GM21619 (cell line): ENCODE data around the gene HOXA11.

Source experiments
- ATAC-seq: cut with Tn5 transposase; IDR thresholded peaks from one replicate; pipeline ENCODE4 v1.9.1; 2021; ENCODE audit not compliant: unreplicated experiment

Gene HOXA11

DNA sequence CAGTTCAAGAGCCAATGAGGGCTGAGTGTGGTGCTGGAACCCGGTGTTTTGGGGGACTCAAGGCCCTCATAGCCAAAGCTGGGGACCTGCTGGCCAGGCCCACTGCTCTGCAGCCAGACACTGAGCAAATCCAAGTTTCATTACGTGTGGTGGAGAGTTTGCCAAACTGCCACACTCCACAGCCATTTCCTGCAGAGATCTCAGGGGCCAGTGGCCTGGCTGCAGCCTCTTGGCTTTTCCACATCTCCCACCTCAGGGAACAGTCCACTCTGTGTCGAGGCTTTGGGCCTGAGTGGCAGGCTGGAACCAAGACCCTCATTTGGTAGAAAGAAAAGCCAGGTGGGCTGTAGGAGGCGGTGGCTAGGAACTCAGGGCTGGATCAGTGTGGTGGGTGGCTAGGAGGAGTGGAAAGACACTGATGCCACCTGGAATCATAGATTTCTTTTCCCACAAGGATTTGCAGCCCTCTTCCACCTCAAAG, 3.2 kb downstream of the HOXA11 start:
- no peak for ATAC-seq

DNA sequence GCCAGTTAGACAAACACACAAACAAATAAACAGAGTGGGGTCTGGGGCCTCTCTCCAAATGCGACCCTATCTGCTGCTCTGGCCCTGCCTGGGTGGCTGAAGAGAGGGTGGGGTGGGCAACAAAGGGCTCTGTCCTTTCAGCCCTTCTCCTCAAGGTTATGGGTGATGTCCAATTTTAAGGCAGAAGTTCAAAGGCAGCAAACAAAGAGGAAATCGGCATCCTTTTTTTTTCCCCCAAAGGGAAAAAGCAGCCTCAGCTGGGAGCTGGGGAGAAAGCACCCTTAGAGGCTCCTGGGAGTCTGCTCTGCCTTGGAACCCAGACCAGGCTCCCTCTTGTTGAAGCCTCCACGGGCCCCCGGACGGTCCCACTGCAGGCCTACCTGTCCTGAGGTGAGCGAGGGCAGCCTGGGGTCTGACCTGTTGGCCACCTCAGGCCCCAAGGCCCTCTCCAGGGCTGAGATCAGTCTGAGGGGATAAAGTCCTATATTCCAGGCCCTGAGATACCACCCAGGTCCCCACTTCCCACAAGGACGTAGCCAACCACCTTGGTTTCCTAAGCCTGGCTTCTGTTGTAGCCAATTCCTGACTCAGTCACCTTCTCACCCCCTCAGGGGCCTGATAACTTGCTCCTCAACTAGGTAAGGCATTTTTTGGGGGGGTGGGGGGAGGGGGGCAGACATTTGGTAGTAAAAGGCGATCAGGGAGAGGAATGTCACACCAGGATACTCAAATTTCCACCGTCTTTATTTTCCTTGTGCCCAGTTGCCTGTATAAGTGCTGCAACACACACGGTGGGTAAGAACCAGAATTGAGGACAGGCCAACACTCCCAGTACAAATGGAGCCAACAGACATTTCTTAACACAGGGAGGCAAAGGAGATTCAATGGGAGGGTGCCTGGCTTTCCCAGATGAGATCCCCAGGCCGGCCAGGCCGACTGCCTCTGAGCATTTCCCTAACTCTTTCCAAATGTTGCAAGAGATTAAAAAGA, 4.3 kb downstream of the HOXA11 start:
- no peak for ATAC-seq

DNA sequence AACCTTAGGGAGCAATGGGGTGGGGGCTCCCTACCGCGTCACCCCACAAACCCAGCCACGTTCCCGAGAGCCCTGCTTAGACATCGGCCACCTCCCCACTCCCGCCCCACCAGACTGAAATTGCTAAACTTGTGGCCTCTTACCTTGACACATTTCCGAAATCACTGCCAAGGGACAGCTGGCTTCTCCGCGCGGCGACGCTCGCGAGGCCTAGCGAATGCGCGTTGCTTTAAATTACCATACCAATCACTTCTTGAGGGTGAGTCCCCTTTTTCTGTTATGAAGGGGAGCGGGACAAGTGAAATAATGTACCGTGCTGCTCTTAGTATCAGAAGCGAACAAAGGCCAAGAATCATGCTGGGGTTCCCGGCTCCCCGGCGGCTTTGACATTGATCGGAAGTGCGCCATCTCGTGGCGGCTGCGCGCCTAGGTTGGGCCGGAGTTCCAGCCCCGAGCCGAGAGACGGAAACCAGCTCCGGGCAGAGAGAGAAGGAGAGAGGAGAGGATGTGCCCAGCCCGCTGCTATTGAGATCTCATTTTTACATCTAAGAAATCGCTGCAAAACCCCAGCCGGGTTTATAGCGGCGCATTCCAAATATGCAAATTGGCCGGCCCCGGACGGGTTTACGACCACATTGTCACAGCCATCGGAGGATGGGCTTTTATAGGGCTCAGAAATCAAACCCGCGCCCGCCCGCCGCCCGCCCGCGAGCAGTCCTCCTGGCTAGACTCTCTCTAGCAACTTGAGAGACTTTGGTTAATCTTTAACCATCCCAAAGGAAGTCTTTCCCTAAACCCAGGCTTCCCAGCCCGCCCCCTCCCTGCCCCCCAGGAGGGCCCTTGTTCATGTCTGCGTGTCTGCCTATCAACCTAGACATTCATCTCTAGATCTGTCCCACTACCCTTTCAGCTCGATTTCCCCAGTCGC, 5.3 kb downstream of the HOXA11 start:
- ATAC-seq, result no peak

DNA sequence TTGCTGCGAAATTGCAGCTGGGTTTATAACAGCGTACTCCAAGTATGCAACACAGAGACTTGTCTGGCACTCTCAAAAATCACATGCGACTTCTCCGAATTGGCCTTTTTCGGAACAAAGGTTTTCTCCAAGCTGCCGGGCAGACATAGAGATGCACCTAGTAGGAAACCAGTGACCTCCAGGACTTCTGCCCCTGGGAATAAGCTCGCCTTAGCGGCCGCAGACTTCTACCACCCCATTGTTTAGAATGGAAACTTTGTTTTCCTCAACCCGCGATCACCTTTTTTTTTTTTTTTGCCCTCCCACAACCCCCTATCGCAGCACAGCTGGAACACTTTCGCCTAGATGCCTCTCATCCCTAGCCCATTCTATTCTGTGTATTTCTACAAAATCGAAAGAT, 6.0 kb downstream of the HOXA11 start:
- no peak for ATAC-seq

DNA sequence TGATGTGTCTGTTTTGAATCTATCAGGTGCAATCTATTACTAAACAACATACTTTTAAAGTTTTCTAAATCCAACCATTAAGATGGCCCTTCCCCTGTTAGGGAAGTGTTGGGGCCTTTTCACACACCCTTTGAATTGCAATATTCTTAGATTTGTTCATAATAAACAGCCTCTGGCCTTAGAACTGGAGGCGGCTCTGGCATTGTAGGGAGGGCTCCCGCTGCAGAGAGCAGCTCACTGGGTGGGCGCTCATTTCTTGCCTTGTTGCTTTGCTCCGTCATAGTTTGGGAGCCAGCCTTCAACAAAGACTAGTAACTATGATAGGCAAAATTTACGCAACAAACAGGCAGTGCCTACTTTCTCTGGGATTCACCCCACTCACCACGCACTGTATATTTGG, 6.7 kb downstream of the HOXA11 start:
- no peak for ATAC-seq

DNA sequence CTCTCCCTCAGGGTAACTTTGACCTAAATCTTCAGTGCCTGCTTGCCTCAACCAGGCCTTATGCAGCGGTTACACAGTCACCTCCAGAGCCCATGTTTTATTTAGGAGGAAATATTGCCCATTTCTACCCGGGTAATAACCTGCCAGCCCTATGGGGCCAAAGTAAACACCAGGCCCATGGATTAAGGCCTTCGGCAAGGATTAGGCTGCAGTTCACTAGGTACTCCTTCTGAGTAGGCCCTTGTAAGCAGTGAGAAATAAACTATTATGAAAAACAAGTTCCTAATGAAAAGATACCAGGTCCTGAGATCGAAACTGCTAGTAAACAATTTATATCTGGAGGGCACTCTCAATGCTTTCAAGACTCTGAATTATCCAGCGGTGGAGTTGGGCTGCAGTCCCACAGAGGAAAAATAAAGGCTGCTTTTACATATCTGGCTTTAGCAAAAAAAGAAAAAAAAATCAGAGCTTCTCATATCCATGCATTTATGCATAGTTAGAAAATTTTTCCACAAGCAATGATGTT, 7.2 kb downstream of the HOXA11 start:
- ATAC-seq, result no peak

DNA sequence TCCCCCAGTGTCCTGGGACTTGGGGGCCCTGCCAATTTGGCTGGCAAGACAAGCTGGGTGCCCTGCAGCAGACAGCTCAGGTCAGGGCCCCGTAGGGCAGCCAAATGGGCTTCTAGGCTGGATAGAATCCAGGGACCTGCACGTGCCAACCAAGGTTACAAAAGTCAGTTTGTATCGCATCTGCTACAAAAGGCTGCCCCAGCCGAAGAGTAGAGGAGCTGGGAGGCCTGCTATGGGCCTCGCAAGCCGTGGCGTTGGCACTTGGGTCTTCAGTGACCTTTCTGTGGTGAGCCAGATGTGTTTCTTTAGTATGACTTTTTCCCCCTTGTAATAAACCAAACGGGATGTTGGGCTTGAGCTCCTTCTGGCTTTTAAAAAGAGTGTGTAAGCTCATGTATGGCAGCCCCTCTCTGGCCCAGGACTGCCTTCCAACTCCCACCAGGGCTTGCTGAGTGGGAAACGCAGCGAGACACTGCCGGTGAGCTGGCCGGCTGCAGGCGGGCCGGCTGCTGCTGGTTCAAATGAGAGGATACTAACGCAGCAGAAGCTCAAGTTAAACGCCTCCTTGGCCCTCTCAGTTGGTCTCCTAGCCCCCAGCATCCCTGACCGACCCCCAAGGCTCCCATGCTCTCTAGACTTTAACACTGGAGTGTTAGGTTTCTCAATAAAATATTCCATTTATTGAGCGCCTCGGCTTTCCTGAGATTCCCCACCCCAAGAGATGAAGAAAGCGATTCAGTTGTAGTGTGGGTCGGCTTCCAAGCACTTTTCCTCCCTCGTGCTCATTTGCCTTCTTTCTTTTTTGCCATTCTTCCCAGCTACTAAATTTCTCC, 7.9 kb downstream of the HOXA11 start:
- no peak for ATAC-seq

DNA sequence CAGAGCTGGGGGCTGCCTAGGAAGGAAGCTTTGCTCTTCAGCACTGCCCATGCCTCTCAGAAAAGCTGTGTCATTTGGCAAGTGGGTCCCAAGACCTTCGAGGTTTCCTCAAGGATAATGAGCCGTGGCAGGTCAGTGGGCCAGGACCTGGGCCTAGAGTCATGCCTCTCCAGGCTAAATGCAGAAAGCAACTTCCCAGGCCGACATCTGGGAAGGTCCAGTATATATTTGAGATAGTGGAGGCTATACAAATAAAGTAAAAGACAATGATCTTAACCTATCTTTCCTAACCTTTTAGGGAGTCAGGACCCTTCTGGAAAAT, 8.5 kb downstream of the HOXA11 start:
- no peak for ATAC-seq

DNA sequence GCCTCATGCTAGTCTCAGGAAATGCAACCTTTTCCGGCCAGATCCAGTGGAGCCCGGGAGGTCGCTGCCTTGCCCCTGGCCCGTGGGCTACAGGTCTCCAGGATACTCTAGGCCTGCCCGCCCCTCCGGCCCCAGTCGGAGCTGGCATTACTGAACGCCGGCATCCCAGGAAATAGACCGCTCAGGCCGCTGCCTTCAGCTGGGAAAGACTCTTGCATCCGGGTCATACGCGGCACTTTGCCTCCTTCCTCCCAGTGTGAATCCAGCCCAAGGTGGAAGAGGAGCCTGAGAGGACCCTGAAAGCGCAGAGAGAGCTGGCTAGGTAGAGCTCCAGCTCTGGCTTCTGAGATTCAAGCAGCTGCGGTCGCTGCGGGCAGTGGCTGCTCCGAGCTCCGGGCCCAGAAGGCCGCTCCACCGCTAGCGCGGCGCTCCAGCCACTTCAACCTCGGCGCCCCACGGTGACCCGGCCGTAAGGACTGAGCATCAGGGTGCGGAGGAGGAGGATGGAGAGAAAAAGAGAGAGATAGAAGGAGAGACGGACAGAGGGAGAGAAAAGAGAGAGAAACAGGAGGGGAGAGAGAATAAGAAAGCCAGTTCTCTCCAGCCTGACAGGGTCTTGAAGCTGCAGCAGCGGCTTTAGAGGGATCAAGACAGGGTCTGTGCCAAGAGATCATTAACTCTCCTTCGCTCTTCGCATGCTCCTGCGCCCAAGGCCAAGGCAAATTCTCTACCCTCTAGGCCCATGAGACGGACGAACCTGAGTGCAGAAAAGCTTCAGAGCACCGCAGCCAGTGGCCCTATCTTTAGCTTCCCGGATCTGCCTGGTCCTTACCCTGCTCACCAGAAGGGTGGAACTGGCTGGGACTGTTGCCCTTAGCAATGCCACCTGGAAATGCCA, 9.2 kb downstream of the HOXA11 start:
- ATAC-seq, result no peak

DNA sequence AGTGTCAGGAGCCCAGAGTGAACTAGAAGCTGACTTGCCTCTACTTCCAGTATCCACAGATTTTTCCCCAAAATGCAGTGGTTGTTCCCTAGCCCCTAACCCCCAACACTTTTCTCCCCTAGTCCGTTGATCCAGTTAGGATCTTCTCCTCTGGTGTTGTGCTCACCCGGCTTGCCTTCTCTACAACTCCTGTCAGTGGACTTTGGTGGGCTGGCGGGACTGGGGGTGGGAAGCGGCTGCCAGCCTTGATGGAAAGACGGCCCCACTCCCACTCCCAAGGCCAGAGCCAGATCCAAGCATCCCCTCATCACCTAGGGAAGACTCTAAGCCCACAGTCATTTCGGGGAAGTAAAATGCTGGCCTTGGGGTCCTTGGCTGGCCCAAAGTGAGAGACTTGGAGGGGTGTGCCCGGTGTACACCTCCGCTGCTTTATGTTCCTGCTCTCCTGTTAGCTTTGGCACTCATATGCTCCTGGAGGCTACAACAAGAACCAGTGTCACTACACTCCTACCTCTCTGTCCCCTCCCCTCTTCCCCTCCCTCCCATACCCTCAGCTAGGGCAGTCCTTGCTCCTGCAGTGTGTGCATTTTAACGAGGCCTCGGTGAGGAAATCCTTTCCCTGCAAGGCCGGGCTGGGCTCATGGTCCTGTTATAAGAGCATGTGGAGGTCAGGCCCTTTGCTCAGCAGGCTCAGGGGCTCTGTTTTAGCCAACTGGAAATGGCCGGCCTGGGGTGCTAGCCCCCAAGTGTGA, 10.0 kb downstream of the HOXA11 start:
- no peak for ATAC-seq

DNA sequence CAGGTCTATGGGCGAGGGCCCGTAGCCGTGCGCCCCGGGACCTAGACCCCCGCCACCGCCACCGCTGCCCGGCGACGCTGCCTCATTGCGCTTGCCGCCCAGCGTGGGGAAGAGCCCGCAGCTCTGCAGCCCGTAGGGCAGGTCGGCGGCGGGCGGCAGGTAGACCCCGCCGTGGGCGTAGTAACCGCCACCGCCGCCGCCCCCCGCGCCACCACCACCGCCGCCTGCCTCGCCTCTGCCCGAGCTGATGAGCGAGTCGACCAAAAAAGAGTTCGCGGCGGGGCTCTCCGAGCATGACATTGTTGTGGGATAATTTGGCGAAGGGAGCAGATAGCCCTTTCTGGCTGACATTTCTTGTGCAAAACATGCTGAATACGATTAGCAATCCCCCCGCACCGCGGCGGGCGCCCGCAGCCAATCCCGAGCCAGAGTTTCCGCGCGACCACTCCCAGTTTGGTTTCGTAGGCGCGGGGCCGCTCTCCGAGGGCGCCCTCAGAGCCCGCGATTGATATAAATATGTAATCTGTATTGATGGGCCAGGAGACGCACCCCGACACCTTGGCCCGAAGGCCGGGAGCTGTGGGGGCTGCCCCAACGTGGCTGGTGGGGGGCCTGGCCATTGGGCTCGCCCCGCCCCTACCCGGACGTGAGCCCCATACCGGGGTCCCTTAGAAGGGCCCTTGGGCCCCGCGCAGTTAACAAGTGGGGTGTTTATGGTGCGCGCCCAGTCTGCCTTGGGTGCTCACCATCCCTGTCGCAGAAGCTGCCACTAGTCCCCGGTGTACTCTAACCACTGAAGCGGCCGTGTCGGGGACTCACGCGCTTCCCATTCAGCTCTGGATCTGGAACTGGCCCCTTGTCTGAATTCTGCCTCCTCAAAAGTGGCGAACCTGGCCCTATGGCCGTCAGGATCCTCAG, 10.8 kb downstream of the HOXA11 start, which contains the start of gene HOXA10:
Gene HOXA10, minus strand, starts transcription at position 365 of the 918 bp plus-strand sequence. Its CDS starts 14 bp downstream, at position 351.
- no peak for ATAC-seq

DNA sequence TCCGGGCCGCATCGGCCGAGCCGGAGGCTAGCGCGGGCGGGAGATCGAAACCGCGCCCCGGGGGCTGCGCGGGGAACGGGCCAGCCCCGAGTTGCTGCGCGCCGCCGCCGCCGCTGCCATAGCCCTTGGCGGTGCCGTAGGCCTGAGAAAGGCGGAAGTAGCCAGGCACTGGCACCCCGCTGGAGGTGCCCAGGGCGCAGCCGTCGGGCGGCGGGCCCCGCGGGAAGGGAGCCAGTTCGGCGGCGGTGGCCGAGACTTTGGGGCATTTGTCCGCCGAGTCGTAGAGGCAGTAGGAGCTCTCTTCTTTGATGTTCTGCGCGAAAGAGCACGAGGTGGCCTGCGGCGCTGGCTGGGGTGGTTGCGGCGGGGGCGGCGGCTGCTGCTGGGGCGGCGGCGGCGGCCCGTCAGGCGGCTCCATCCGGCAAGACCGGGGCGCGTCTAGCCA, 11.5 kb downstream of the HOXA11 start:
- no peak for ATAC-seq

DNA sequence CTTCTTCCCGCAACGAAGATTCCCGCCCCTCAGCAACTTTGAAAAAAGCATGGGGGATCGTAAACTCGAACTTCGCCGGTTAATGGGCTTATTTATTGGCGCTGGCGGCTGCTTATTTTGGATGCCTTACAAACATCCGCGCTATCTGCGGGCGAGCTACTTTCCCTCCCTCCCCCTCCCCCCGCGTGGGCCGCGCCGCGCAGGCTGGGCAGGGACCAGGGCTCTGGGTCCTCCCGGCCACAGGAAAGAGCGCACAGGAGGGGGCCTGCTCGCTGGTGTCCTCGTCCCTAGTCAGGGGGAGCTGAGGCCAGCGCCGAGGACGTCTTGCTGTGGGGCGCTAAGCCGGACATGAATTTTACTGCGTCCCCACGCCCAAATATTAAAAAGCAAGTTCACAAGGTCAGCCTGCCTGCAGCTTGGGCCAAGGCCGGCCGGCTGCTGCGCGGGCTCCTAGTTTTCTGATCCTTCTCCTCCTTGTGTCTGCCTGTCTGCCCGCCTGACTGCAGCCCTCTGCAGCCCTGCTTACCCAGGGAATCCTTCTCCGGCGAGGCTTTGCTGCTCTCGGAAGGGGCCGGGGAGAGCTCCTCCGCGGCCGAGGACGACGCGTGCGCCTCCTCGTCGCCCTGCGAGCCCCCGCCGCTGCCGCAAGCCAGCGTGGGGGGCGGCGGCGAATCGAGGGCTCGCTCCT, 12.1 kb downstream of the HOXA11 start:
- no peak for ATAC-seq

DNA sequence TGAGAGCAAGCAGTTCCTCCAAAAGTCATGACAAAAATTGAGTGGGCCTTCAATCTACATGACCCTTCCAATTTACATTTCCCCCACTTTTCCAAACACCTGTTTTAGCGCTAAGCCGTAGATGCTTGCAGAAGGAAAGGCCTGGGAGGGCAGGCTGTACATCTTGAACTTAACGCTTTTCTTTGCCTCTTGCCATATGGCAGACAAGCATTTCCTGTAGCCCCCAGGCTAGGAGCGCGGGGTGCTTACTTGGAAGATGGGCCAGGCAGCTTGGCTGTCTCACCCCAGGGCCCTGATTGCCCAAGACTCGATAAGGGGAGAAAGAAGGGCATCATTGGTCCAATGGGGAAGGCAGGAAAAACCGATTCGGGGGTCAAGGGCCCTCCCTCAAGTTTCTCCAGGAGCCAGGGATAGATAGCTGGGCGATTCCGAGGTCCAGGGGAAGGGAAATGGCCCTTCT, 12.7 kb downstream of the HOXA11 start:
- no peak for ATAC-seq

DNA sequence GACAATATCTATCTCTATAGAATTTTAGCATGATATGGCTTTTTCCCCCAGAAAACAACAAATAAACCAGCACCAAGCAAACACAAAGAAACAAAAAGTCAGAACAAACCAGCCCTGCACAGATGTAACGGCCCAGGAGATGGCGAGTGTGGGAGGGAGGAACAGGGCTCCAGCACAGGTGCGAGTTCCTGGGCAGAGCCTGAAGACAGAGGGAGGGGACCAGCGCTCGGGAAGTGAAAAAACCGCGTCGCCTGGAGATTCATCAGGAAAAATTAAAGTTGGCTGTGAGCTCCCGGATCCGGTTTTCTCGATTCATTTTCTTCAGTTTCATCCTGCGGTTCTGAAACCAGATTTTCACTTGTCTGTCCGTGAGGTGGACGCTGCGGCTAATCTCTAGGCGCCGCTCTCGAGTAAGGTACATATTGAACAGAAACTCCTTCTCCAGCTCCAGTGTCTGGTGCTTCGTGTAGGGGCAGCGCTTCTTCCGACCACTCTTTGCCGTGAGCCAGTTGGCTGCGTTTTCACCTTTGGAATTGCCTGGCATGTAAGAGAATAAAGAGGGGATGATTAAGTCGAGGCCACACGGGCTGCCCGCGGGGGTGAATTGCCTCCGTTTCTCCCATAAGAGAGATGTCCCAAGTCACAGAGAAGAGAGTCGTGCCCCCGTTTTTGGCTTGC, 13.3 kb downstream of the HOXA11 start:
- no peak for ATAC-seq

DNA sequence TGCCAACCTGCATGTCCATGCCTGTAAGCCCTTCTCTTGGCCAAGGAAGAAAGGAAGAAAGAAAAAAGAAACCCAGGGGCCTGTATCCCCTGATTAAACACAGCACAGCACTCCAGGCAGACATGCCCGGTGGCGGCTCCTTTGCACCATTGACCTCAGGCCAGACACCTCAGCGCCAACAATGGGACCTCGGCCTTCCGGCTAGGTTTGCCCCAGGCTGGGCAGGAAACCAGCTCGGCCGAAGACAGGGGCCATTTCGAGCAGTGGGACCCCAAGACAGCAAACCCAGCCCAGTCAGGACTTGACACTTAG, 13.8 kb downstream of the HOXA11 start:
- ATAC-seq, result no peak
